B cell (primary cell): ENCODE results near the gene LEMD2. TPM values are rescaled to one million over a fixed set of nuclear protein-coding genes. Genes with fewer than 3 reads are reported as not detected.

Experiments used
- ATAC-seq: fragments of 200-7000 bp; cut with Tn5 transposase; one replicate; pipeline ENCODE4 v1.10.0; 2021; ENCODE audit warnings: low read depth, mild to moderate bottlenecking, moderate number of reproducible peaks, moderate library complexity
- CTCF ChIA-PET: fragments of 350-600 bp; sonication (Branson Sonifier 250); formaldehyde crosslinking; loops from one replicate; lab custom pipeline; 2021; ENCODE audit warnings: antibody characterized with exemption, inconsistent platforms; lab: Charles Lee
- POLR2A ChIA-PET: fragments of 350-600 bp; sonication (Branson Sonifier 250); formaldehyde crosslinking; loops from one replicate; lab custom pipeline; 2021; ENCODE audit warnings: antibody characterized with exemption; lab: Charles Lee
- DNase-seq: peaks from one replicate; pipeline ENCODE4 v3.0.0; 2013
- H2AFZ ChIP-seq: 2 replicates; pipeline ENCODE4 v1.6.1; 2012; ENCODE audit warnings: mild to moderate bottlenecking, low read depth, low read length; ENCODE audit not compliant: insufficient read depth, poor library complexity, severe bottlenecking
- H3K27ac ChIP-seq, 2 donors: 1 replicate in 1 of 2; 2 replicates in 1 of 2; pipeline ENCODE4 v1.5.1; 2012 to 2013; ENCODE audit warnings: low read length in 2 of 2, mild to moderate bottlenecking in 2 of 2, moderate library complexity in 1 of 2
- H3K27me3 ChIP-seq, 4 experiments: fragments of 200-600 bp in 1 of 4; sonication (generic) in 1 of 4; replicated peaks in 1 of 4; 1 replicate in 2 of 4; 2 replicates in 2 of 4; pipeline versions ENCODE4 v1.6.1 to v1.7.0; 2013 to 2016; ENCODE audit warnings: low read length in 3 of 4, mild to moderate bottlenecking in 2 of 4, mixed read lengths in 1 of 4, moderate library complexity in 1 of 4; ENCODE audit not compliant: insufficient read depth in 4 of 4, control insufficient read depth in 3 of 4; ENCODE audit errors: control extremely low read depth in 1 of 4
- H3K36me3 ChIP-seq, 2 experiments: replicated peaks in 1 of 2; 1 replicate in 1 of 2; 2 replicates in 1 of 2; pipeline versions ENCODE4 v1.6.1 to v1.7.1; 2013; ENCODE audit warnings: low read length in 1 of 2; ENCODE audit not compliant: insufficient read depth in 2 of 2, control insufficient read depth in 1 of 2; ENCODE audit errors: control extremely low read depth in 1 of 2, extremely low read depth in 1 of 2
- H3K4me1 ChIP-seq, 2 donors: fragments of 200-600 bp in 1 of 2; sonication (generic) in 1 of 2; 1 replicate in 1 of 2; 2 replicates in 1 of 2; pipeline versions ENCODE4 v1.5.1 to v1.6.1; 2013 to 2017; ENCODE audit warnings: low read length in 2 of 2; ENCODE audit not compliant: control insufficient read depth in 2 of 2, insufficient read depth in 2 of 2
- H3K4me2 ChIP-seq: replicated peaks from 2 replicates; pipeline ENCODE3; 2012; ENCODE audit warnings: mild to moderate bottlenecking, low read depth, low read length; ENCODE audit not compliant: poor library complexity, severe bottlenecking
- H3K4me3 ChIP-seq, 5 experiments: fragments of 200-600 bp in 1 of 5; sonication (generic) in 1 of 5; 1 replicate in 3 of 5; 2 replicates in 2 of 5; pipeline versions ENCODE4 v1.5.1 to v1.7.0; 2011 to 2016; ENCODE audit warnings: low read length in 4 of 5, mild to moderate bottlenecking in 4 of 5, low read depth in 2 of 5, control low read depth in 1 of 5, moderate library complexity in 1 of 5; ENCODE audit not compliant: insufficient read depth in 1 of 5; ENCODE audit errors: control extremely low read depth in 1 of 5, extremely low read depth in 1 of 5
- H3K79me2 ChIP-seq: fragments of 200-600 bp; sonication (generic); one replicate; pipeline ENCODE4 v1.6.0; 2016; ENCODE audit warnings: low read length; ENCODE audit not compliant: control insufficient read depth, insufficient read depth
- H3K9ac ChIP-seq: fragments of 200-600 bp; sonication (generic); 2 replicates; pipeline ENCODE4 v1.6.1; 2017; ENCODE audit warnings: mild to moderate bottlenecking, low read length, moderate library complexity
- H3K9me3 ChIP-seq, 3 donors: one replicate each; pipeline versions ENCODE4 v1.6.1 to v1.7.1; 2013; ENCODE audit warnings: low read length in 2 of 3; ENCODE audit not compliant: control insufficient read depth in 2 of 3, insufficient read depth in 1 of 3; ENCODE audit errors: control extremely low read depth in 1 of 3
- H4K20me1 ChIP-seq: 2 replicates; pipeline ENCODE4 v1.6.0; 2012; ENCODE audit warnings: mild to moderate bottlenecking, low read length; ENCODE audit not compliant: insufficient read depth, control insufficient read depth, poor library complexity, severe bottlenecking
- H3K27ac Mint-ChIP-seq: one replicate; pipeline ENCODE4 v1.8.0; 2021; ENCODE audit warnings: mixed read lengths
- H3K27me3 Mint-ChIP-seq: one replicate; pipeline ENCODE4 v1.8.0; 2021; ENCODE audit warnings: mixed read lengths
- H3K4me1 Mint-ChIP-seq: one replicate; pipeline ENCODE4 v1.8.0; 2021; ENCODE audit warnings: mixed read lengths
- H3K4me3 Mint-ChIP-seq: one replicate; pipeline ENCODE4 v1.8.0; 2021; ENCODE audit warnings: mixed read lengths
- H3K9me3 Mint-ChIP-seq: one replicate; pipeline ENCODE4 v1.8.0; 2022; ENCODE audit warnings: mixed read lengths; ENCODE audit not compliant: insufficient read depth
- EZH2 ChIP-seq: IDR thresholded peaks from 2 replicates; pipeline ENCODE4 v1.6.1; 2012; ENCODE audit warnings: borderline replicate concordance, low read depth, mild to moderate bottlenecking, moderate library complexity, low read length; ENCODE audit not compliant: insufficient read depth, poor library complexity, severe bottlenecking
- WGBS: methylation state at CpG from one replicate; pipeline ENCODE4 v1.1.5; 2013; ENCODE audit warnings: missing lambda C conversion rate; ENCODE audit not compliant: insufficient coverage; 5-methylcytosine and 5-hydroxymethylcytosine counted together
- intact Hi-C: fragments of 100-400 bp; cut with micrococcal nuclease; formaldehyde crosslinking; loops from one replicate; pipeline ENCODE4 v1.10.0; 2022
- polyA plus RNA-seq: library from polyadenylated mRNA; depleted of rRNA; stranded (reverse); fragments of >200 nt; gene quantifications from 2 replicates; pipeline ENCODE4 v1.2.3, GENCODE V29; 2012
- total RNA-seq, 2 donors: library from RNA; stranded (reverse); fragments of 120-200 nt in 1 of 2; gene quantifications; 1 replicate in 1 of 2; 2 replicates in 1 of 2; pipeline versions ENCODE4 v1.2.3 to v1.2.4, GENCODE V29; 2013 to 2022
- TF ChIP-seq, protein P1 (sequence below): fragments of 200-600 bp; IDR thresholded peaks from one replicate; pipeline ENCODE4 v1.8.0; 2022; ENCODE audit warnings: antibody characterized with exemption, mild to moderate bottlenecking

LEMD2 gene
- total and polyA plus RNA-seq, 2 donors (not counting 1 experiment from before 2014, with no cell fraction given) = 58.7 to 113 TPM

DNA sequence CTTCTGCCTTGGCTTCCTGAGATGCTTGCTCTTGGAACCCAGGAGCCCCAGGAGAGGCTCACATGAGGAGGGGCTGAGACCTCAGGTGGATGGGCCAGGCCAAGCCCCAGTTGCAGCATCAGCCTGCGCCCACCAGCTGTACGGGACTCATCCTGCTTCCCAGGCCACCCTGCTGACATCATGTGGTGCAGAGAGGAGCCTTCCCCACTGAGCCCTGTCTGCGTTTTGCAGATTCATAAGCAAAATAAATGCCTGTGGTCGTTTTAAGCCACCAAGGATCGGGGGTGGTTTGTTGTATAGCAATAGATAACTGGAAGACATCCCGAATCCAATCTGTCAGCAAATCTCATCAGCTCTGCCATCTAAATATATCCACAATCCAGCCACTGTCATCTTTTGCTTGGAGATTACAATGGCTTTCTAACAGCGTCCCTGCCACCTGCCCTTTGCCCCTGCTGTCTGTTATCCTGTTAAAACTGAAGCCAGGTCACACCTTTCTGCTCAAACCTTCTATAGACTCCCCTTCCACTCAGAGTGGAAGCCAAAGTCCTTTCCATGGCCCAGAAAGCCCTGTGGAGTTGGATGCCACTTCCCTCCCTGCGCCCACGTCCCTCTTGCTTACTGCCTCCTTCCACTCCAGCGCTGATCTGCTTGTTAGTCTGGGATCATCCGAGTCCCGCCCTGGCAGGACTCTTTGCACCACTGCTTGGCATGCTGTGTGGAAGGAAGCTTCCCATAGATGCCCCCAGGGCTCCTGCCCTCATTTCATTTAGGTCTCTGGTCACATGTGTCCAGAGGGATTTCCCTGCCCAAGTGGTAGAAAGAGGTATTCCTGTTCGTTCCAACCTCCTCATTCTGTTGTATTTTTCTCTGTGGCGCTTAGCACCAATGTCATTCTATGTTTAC lies 38.9 kb upstream of the LEMD2 start:
- POLR2A ChIA-PET = no interaction called here
- no peak overlapping the region for H3K27ac ChIP-seq
- H3K4me3 Mint-ChIP-seq = no peak overlapping the region
- H3K9me3 ChIP-seq = no peaks in the 10 kb centered on the region
- no peaks in the 10 kb centered on the region for H3K27me3 ChIP-seq
- H3K9ac ChIP-seq = no peak overlapping the region
- intact Hi-C loops = no loop called here
- ATAC-seq (no peak), DNase-seq (no peak)
- WGBS = 94% methylated on average over 4 of the region's 14 CpGs
- TF ChIP-seq, protein P1, sequence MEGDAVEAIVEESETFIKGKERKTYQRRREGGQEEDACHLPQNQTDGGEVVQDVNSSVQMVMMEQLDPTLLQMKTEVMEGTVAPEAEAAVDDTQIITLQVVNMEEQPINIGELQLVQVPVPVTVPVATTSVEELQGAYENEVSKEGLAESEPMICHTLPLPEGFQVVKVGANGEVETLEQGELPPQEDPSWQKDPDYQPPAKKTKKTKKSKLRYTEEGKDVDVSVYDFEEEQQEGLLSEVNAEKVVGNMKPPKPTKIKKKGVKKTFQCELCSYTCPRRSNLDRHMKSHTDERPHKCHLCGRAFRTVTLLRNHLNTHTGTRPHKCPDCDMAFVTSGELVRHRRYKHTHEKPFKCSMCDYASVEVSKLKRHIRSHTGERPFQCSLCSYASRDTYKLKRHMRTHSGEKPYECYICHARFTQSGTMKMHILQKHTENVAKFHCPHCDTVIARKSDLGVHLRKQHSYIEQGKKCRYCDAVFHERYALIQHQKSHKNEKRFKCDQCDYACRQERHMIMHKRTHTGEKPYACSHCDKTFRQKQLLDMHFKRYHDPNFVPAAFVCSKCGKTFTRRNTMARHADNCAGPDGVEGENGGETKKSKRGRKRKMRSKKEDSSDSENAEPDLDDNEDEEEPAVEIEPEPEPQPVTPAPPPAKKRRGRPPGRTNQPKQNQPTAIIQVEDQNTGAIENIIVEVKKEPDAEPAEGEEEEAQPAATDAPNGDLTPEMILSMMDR = no peak
- TF ChIP-seq EZH2 = no peak
- H2AFZ ChIP-seq = no peak overlapping the region
- peaks cover 21% of the 10 kb centered on the region for H3K27me3 Mint-ChIP-seq
- no peak overlapping the region for H3K4me2 ChIP-seq
- no peaks in the 10 kb centered on the region for H4K20me1 ChIP-seq
- no peaks in the 10 kb centered on the region for H3K9me3 Mint-ChIP-seq
- H3K4me1 ChIP-seq = no peaks in the 10 kb centered on the region
- no peaks in the 10 kb centered on the region for H3K79me2 ChIP-seq
- H3K4me1 Mint-ChIP-seq = no peaks in the 10 kb centered on the region
- CTCF ChIA-PET = no interaction called here
- no peak overlapping the region for H3K4me3 ChIP-seq
- H3K36me3 ChIP-seq = no peaks in the 10 kb centered on the region
- no peak overlapping the region for H3K27ac Mint-ChIP-seq

DNA sequence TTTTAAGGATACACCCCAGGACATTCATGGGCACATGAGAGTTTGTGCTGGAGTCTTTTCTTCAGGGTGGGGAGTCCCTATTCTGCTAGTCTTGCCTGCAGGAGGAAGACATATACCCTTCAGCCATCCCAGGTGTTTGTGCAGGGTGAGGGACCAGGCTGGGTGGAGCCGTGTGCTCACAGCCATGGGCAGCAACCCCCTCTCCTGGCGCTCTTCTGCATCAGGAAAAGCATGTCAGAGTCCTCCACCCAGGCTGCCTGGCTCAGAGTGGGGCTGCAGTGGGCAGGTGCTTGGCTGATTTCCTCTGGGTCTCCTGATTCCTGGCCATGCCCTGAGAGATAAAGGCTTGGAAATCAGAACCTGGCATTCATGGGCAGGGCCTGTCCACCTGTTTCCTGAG lies 37.6 kb upstream of the LEMD2 start:
- no peak overlapping the region for H3K27ac ChIP-seq
- H3K9ac ChIP-seq = no peak overlapping the region
- POLR2A ChIA-PET = no interaction called here
- CTCF ChIA-PET = no interaction called here
- H3K4me2 ChIP-seq = no peak overlapping the region
- no peaks in the 10 kb centered on the region for H3K79me2 ChIP-seq
- no peaks in the 10 kb centered on the region for H3K4me1 Mint-ChIP-seq
- intact Hi-C loops = no loop called here
- no peaks in the 10 kb centered on the region for H3K9me3 Mint-ChIP-seq
- no peak overlapping the region for H3K4me3 Mint-ChIP-seq
- no peaks in the 10 kb centered on the region for H3K9me3 ChIP-seq
- no peak for ATAC-seq
- H3K36me3 ChIP-seq = no peaks in the 10 kb centered on the region
- no peaks in the 10 kb centered on the region for H3K4me1 ChIP-seq
- H2AFZ ChIP-seq = no peak overlapping the region
- peaks cover 26% of the 10 kb centered on the region for H3K27me3 Mint-ChIP-seq
- 35% methylated on average over 2 of the region's 2 CpGs for WGBS
- H3K27me3 ChIP-seq = no peaks in the 10 kb centered on the region
- no peak overlapping the region for H3K27ac Mint-ChIP-seq
- no peak for TF ChIP-seq EZH2
- TF ChIP-seq, protein P1 = no peak
- no peak overlapping the region for H3K4me3 ChIP-seq
- no peaks in the 10 kb centered on the region for H4K20me1 ChIP-seq
- no peak for DNase-seq
